Calu3 (cell line): ENCODE data around the gene SAA1. TPM values are rescaled to one million over a fixed set of nuclear protein-coding genes. Genes with fewer than 3 reads are reported as not detected.

ENCODE experiments used
- BruUV-seq: library from RNA; stranded (reverse); fragments of 400-500 nt; replicated peaks from 2 replicates; lab custom pipeline; 2021; lab: Mats Ljungman, UMichigan
- CTCF ChIA-PET: fragments of 300-600 bp; sonication (Branson Sonifier 250); formaldehyde crosslinking; loops from one replicate; lab custom pipeline; 2022; ENCODE audit warnings: antibody characterized with exemption; lab: Charles Lee
- DNase-seq: peaks from one replicate; pipeline ENCODE4 v3.0.0; 2022
- H3K27ac Mint-ChIP-seq: one replicate; pipeline ENCODE4 v1.8.0; 2022; ENCODE audit warnings: mixed read lengths; ENCODE audit not compliant: unreplicated experiment
- H3K27me3 Mint-ChIP-seq: one replicate; pipeline ENCODE4 v1.8.0; 2022; ENCODE audit warnings: mixed read lengths; ENCODE audit not compliant: unreplicated experiment
- H3K36me3 Mint-ChIP-seq: one replicate; pipeline ENCODE4 v1.8.0; 2022; ENCODE audit warnings: mild to moderate bottlenecking, moderate library complexity, mixed read lengths; ENCODE audit not compliant: insufficient read depth, unreplicated experiment
- H3K4me1 Mint-ChIP-seq: one replicate; pipeline ENCODE4 v1.8.0; 2022; ENCODE audit warnings: mild to moderate bottlenecking, low read depth, mixed read lengths; ENCODE audit not compliant: unreplicated experiment
- H3K4me3 Mint-ChIP-seq: one replicate; pipeline ENCODE4 v1.8.0; 2022; ENCODE audit warnings: mild to moderate bottlenecking, low read depth, moderate library complexity, mixed read lengths; ENCODE audit not compliant: unreplicated experiment
- H3K9me3 Mint-ChIP-seq: one replicate; pipeline ENCODE4 v1.8.0; 2022; ENCODE audit warnings: low read depth, mixed read lengths; ENCODE audit not compliant: unreplicated experiment
- CTCF ChIP-seq: fragments of 200-600 bp; IDR thresholded peaks from one replicate; pipeline ENCODE4 v1.8.0; 2022; ENCODE audit warnings: antibody characterized with exemption; ENCODE audit not compliant: unreplicated experiment
- intact Hi-C: fragments of 100-400 bp; cut with micrococcal nuclease; formaldehyde crosslinking; loops from one replicate; pipeline ENCODE4 v1.10.0; 2022; ENCODE audit not compliant: unreplicated experiment
- total RNA-seq: library from RNA; stranded (reverse); gene quantifications from 2 replicates; pipeline ENCODE4 v1.2.3, GENCODE V29; 2022

SAA1 gene
- total RNA-seq, 1 experiment from 2014 or later: 54.1 TPM

DNA sequence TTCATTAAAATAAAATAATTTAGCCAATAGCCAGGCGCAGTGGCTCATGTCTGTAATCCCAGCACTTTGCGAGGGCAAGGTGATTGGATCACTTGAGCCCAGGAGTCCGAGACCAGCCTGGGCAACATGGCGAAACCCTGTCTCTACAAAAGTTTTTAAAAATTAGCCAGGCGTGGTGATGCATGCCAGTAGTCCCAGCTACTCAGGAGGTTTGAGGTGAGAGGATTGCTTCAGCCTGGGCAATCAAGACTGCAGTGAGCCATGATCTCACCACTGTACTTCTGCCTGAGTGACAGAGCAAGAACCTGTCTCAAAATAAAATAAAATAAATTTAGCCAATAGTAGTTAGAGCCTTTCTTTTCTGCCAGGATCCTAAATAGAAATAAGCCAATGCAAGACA lies 43.6 kb downstream of the SAA1 start:
- Mint-ChIP-seq H3K27ac (no peak overlapping the region), H3K27me3 (no peaks in the 10 kb centered on the region), H3K9me3 (no peaks in the 10 kb centered on the region), H3K36me3 (peaks cover 36% of the 10 kb centered on the region), H3K4me1 (peaks cover 33% of the 10 kb centered on the region), H3K4me3 (no peak overlapping the region)
- CTCF ChIA-PET: no interaction called here
- DNase-seq: no peak
- no peak for TF ChIP-seq CTCF
- BruUV-seq: no TSS peak
- intact Hi-C loops: loop anchor here (10.0 kb wide), 1 partner anchor 185 kb away; no protein-coding TSS in a partner anchor

- H3K27me3 Mint-ChIP-seq: no peaks in the 10 kb centered on the region
- peaks cover 37% of the 10 kb centered on the region for H3K36me3 Mint-ChIP-seq
- peaks cover 33% of the 10 kb centered on the region for H3K4me1 Mint-ChIP-seq
- no peaks in the 10 kb centered on the region for H3K9me3 Mint-ChIP-seq
- peak overlapping the region; percentile 74 for H3K27ac Mint-ChIP-seq
- CTCF ChIA-PET: no interaction called here
- intact Hi-C loops: loop anchor here (10.0 kb wide), 1 partner anchor 184 kb away; no protein-coding TSS in a partner anchor
- H3K4me3 Mint-ChIP-seq: no peak overlapping the region
- DNase-seq: peak; percentile 26
- no TSS peak for BruUV-seq
- TF ChIP-seq CTCF: no peak
Observed at GRCh38 chr11:18310800-18311340, 44.8 kb downstream of the SAA1 start.

GRCh38 chr11:18312012-18312411 lies 45.9 kb downstream of the SAA1 start:
- Mint-ChIP-seq H3K27ac (peak overlapping the region; percentile 52), H3K27me3 (no peaks in the 10 kb centered on the region), H3K4me3 (no peak overlapping the region), H3K36me3 (peaks cover 35% of the 10 kb centered on the region), H3K9me3 (no peaks in the 10 kb centered on the region), H3K4me1 (peaks cover 33% of the 10 kb centered on the region)
- intact Hi-C loops: loop anchor here (10.0 kb wide), 1 partner anchor 183 kb away; no protein-coding TSS in a partner anchor
- CTCF ChIA-PET: interaction anchor here (1.6 kb wide), 1 partner anchor 197 kb away, joined by 3 read pairs; no protein-coding TSS in a partner anchor
- no peak for DNase-seq
- no peak for TF ChIP-seq CTCF
- BruUV-seq: no TSS peak

DNA sequence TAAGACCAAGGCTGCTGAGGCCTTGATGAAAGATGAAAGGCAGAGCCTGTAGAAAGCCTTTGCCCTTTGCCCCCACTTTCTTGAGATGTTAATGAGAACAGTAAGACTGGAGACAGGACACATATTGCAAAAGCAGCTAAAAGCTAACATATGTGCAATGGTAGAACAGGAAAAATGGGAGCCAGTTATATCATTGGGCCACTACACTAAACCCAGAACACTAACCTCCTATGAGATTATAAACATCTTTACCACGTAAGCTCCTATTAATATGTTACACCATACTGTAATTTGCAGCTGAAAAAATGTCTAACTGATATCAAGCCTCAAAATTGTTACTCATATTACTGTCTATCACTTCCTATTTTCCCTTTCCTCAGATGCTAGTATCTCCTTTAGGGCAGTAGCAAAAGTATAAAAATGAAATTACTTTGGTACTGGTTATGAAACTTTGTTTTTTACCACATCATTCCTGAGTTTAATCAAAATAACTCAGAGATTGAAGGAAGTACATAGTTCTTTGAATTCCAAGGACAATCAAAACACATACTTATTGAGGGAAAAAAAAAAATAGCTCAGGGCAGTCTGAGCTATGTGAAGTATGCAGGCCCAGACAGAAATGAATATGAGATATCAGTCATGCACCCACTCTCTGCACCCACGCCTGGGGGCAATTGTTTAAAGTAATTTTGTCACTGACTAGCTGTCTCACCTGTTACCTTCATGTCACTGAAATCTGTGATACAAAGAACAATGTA lies 46.8 kb downstream of the SAA1 start:
- intact Hi-C loops: loop anchor here (10.0 kb wide), 1 partner anchor 182 kb away; no protein-coding TSS in a partner anchor
- no peaks in the 10 kb centered on the region for H3K9me3 Mint-ChIP-seq
- H3K4me1 Mint-ChIP-seq: peaks cover 33% of the 10 kb centered on the region
- H3K27ac Mint-ChIP-seq: peak overlapping the region; percentile 52
- H3K27me3 Mint-ChIP-seq: no peaks in the 10 kb centered on the region
- peaks cover 30% of the 10 kb centered on the region for H3K36me3 Mint-ChIP-seq
- peak; percentile 41 for DNase-seq
- CTCF ChIA-PET: interaction anchor here (1.0 to 1.6 kb wide), 4 partner anchors 8 to 198 kb away, joined by 3 to 4 read pairs (median 4); partner anchors contain the start of gene HPS5
- no TSS peak for BruUV-seq
- no peak overlapping the region for H3K4me3 Mint-ChIP-seq
- no peak for TF ChIP-seq CTCF
